HG02840 (cell line): ENCODE measurements around the gene SLC25A11.

Experiments used
- ATAC-seq: cut with Tn5 transposase; IDR thresholded peaks from one replicate; pipeline ENCODE4 v1.9.1; 2021; ENCODE audit warnings: mild to moderate bottlenecking, moderate library complexity, moderate number of reproducible peaks; ENCODE audit not compliant: unreplicated experiment, low FRiP score

Gene SLC25A11

GRCh38 chr17:4896332-4897197 is 43.3 kb downstream of the SLC25A11 start:
- ATAC-seq = no peak

GRCh38 chr17:4895657-4896331 is 44.1 kb downstream of the SLC25A11 start:
- no peak for ATAC-seq

- no peak for ATAC-seq
Measured at GRCh38 chr17:4895121-4895520, 44.7 kb downstream of the SLC25A11 start.

GRCh38 chr17:4893721-4894560 is 45.9 kb downstream of the SLC25A11 start:
- no peak for ATAC-seq

- ATAC-seq = no peak
Measured at GRCh38 chr17:4893272-4893671, 46.6 kb downstream of the SLC25A11 start.

- no peak for ATAC-seq
Measured at GRCh38 chr17:4892499-4893221, 47.2 kb downstream of the SLC25A11 start.

- no peak for ATAC-seq
Measured at GRCh38 chr17:4891411-4892410, 48.1 kb downstream of the SLC25A11 start.

GRCh38 chr17:4887581-4887980 is 52.3 kb downstream of the SLC25A11 start:
- no peak for ATAC-seq
